ENCODE measurements around the gene INO80B. TPM values are rescaled to one million over a fixed set of nuclear protein-coding genes. Genes with fewer than 3 reads are reported as not detected.

Gene INO80B
- 30.2 and 40.5 TPM in 2 replicates for total RNA-seq (ENCODE audit: low replicate concordance)
- long read RNA-seq: 0 reads

DNA sequence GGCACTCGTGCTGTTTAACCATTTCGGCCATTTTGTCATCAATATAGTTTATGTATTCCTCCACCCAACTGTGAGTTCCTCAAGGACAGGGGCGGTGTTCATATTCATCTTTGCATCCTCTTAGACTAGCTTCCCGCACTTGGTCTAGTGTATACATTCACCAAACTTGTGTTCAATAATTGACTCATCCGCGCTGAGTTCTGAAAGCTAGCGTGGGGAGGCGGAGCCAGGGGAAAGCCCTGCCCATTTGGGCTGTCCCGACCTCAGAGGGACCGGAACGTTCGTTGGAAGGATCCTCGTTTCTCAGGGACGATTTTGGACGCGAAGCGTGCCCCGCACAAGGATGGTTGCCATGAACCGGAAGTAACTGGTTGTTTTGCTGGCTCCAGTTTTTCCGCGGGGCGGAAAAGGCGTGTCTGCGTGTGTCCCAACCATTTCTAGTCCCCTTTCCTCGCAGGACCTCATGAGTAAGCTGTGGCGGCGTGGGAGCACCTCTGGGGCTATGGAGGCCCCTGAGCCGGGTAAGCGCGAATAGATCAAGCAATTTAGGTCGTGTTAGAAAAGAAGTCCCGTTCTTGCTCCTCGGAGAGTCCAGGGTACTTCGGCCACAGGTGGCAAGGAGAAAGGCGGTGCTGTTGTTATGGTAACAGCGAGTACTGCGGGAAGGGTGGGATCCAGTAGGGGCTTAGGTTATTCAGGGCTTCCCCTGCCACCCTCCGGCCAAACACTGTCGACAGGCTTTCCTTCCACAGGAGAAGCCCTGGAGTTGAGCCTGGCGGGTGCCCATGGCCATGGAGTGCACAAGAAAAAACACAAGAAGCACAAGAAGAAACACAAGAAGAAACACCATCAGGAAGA is at the start of gene INO80B:
INO80B (plus strand) TSS at position 434 of the 858 bp plus-strand sequence; CDS start at position 464, 30 bp downstream.
- H3K27me3 Mint-ChIP-seq: peaks cover 18% of the 10 kb centered on the region

DNA sequence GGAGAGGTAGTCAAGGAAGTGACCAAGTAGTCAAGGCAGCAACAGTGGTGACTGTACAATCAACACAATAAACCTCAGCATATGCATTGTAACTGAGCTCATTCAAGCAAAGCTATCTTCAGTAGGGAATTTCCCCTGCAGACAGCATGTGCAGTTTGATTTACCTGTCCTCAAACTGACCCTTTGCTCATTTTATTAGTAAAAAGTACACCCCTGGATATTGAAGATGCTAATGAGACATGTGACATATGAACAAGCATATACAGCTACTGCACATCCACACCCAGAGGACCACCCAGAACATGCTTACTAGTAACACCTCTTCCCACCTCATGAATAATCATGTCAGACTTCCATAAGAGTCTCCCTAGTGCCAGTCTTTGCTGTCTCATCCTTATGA is 48.9 kb upstream of the INO80B start:
- no peaks in the 10 kb centered on the region for H3K4me1 Mint-ChIP-seq (ENCODE audit: unreplicated experiment)
- DNase-seq (ENCODE audit: extremely low spot score, unreplicated experiment): no peak
- no peak overlapping the region for H3K4me3 Mint-ChIP-seq
- H3K27me3 Mint-ChIP-seq: peaks cover 26% of the 10 kb centered on the region
- no peak overlapping the region for H3K27ac Mint-ChIP-seq
- no peaks in the 10 kb centered on the region for H3K36me3 Mint-ChIP-seq
- TF ChIP-seq, protein P1, sequence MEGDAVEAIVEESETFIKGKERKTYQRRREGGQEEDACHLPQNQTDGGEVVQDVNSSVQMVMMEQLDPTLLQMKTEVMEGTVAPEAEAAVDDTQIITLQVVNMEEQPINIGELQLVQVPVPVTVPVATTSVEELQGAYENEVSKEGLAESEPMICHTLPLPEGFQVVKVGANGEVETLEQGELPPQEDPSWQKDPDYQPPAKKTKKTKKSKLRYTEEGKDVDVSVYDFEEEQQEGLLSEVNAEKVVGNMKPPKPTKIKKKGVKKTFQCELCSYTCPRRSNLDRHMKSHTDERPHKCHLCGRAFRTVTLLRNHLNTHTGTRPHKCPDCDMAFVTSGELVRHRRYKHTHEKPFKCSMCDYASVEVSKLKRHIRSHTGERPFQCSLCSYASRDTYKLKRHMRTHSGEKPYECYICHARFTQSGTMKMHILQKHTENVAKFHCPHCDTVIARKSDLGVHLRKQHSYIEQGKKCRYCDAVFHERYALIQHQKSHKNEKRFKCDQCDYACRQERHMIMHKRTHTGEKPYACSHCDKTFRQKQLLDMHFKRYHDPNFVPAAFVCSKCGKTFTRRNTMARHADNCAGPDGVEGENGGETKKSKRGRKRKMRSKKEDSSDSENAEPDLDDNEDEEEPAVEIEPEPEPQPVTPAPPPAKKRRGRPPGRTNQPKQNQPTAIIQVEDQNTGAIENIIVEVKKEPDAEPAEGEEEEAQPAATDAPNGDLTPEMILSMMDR (conservative IDR thresholded peaks at IDR 0.05): no peak
- H3K9me3 Mint-ChIP-seq: no peaks in the 10 kb centered on the region

More for the DNA sequence above, at the start of gene INO80B:
- peak; percentile 96 for DNase-seq (ENCODE audit: extremely low spot score, unreplicated experiment)
- H3K9me3 Mint-ChIP-seq: no peaks in the 10 kb centered on the region
- H3K4me3 Mint-ChIP-seq: peak within 1 kb of the TSS; percentile 95
- peak within 1 kb of the TSS; percentile 92 for H3K27ac Mint-ChIP-seq
- H3K4me1 Mint-ChIP-seq (ENCODE audit: unreplicated experiment): peaks cover 29% of the 10 kb centered on the region
- H3K36me3 Mint-ChIP-seq: peaks cover 4% of the 10 kb centered on the region
- TF ChIP-seq, protein P1 (conservative IDR thresholded peaks at IDR 0.05): peak; percentile 29

DNA sequence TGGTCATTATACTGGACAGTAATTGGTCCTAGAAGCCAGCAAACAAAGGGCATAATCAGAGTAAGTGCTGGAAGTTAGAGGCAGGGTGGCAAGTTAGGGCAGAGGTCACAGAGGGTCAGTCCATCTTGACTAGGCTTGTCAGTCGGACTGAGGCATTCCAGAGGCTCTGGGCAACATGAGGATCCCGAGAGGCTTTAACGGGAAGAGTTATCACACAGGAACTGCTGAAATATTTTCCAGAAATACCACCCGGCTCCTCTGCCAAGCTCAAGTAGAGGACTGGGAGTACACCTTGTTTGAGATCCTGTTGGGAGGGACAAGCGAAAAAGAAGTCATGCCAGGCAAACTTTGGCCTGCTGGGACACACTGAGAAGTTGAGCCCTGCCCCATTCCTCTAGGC is 47.2 kb upstream of the INO80B start:
- H3K9me3 Mint-ChIP-seq: no peaks in the 10 kb centered on the region
- no peaks in the 10 kb centered on the region for H3K36me3 Mint-ChIP-seq
- H3K27ac Mint-ChIP-seq: no peak overlapping the region
- H3K4me3 Mint-ChIP-seq: no peak overlapping the region
- peaks cover 26% of the 10 kb centered on the region for H3K27me3 Mint-ChIP-seq
- DNase-seq (ENCODE audit: extremely low spot score, unreplicated experiment): no peak
- TF ChIP-seq, protein P1 (conservative IDR thresholded peaks at IDR 0.05): no peak
- H3K4me1 Mint-ChIP-seq (ENCODE audit: unreplicated experiment): no peaks in the 10 kb centered on the region

DNA sequence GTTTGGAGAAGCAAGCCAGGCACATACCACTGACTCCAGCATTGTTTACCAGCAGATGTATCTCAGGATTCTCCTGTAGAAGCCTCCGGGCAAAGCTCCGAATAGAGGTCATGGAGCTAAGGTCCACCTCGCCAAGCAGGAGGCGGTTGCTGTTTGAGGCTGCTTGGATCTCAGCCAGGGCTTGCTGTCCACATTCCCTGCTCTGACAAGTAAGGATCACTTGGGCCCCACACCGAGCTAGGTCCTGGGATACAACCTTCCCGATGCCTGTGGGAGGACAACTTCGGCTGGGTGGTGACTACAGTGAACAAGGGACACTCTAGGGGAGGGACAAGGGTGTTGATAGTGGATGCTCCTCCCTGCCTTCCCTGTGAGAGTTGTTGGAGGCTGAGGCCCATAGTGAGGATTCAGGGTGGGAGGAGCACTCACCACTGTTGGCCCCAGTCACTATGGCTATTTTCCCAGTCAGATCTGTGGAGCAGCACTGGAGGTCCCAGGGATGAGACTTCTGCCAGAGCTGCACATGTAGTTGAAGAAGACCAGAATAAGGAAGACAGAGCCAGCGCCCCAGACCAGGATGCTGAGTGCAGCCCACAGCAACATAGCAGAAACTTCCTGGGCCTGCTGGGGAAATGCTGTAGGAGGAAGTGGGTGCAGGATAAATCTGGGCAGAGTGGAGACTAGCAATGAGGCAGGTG is 41.7 kb upstream of the INO80B start:
- Mint-ChIP-seq H3K27ac (peak overlapping the region; percentile 20), H3K36me3 (no peaks in the 10 kb centered on the region), H3K9me3 (no peaks in the 10 kb centered on the region), H3K4me3 (no peak overlapping the region), H3K27me3 (peaks cover 10% of the 10 kb centered on the region), H3K4me1 (ENCODE audit: unreplicated experiment) (peaks cover 6% of the 10 kb centered on the region)
- no peak for DNase-seq (ENCODE audit: extremely low spot score, unreplicated experiment)
- TF ChIP-seq, protein P1 (conservative IDR thresholded peaks at IDR 0.05): no peak

DNA sequence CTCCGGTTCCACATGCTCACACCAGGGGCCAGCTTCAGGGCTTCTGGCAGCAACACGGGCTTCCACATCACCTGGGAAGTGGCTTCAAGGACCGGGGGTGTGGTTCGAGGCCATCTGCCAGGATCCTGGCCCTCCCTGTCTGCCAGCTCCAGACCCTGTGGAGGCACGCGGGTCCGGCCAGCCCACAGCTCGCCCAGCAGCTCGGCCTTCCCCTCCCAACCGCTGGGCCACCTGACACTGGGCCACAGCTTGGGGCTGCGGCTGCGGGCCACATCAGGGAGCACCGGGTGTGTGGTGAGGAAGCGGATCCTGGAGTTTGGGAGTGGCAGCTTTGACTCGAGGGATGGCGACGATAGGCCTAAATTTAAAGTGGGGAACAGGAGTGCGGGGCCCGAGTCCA is 40.4 kb upstream of the INO80B start:
- TF ChIP-seq, protein P1 (conservative IDR thresholded peaks at IDR 0.05): no peak
- Mint-ChIP-seq H3K36me3 (no peaks in the 10 kb centered on the region), H3K27me3 (no peaks in the 10 kb centered on the region), H3K27ac (no peak overlapping the region), H3K4me1 (ENCODE audit: unreplicated experiment) (peaks cover 6% of the 10 kb centered on the region), H3K9me3 (no peaks in the 10 kb centered on the region), H3K4me3 (no peak overlapping the region)
- no peak for DNase-seq (ENCODE audit: extremely low spot score, unreplicated experiment)
